Measurements from ENCODE around the gene ARPIN.
"Not testable (repeated sequence)": the region's sequence is repeated elsewhere in the genome, so short reads cannot be mapped to it uniquely, and the experiment has no call there.

Gene ARPIN

GRCh38 chr15:89909611-89910010, 3.1 kb downstream of the ARPIN start:
- DNase-seq: no peak

GRCh38 chr15:89908226-89908625, 4.5 kb downstream of the ARPIN start:
- DNase-seq: no peak

GRCh38 chr15:89907289-89907688, 5.5 kb downstream of the ARPIN start:
- DNase-seq: no peak

GRCh38 chr15:89905846-89906378, 6.8 kb downstream of the ARPIN start:
- DNase-seq: no peak

GRCh38 chr15:89904519-89904918, 8.2 kb downstream of the ARPIN start:
- DNase-seq: no peak

GRCh38 chr15:89903858-89904130, 9.0 kb downstream of the ARPIN start:
- no peak for DNase-seq

- no peak for DNase-seq
Observed at GRCh38 chr15:89903015-89903857, 9.5 kb downstream of the ARPIN start.

- no peak for DNase-seq
Observed at GRCh38 chr15:89900849-89901248, 11.9 kb downstream of the ARPIN start.

- DNase-seq: no peak
Observed at GRCh38 chr15:89899951-89900567, 12.7 kb downstream of the ARPIN start.

GRCh38 chr15:89899295-89899945, 13.3 kb downstream of the ARPIN start:
- no peak for DNase-seq

- DNase-seq: peak; percentile 73 to 85
Observed at GRCh38 chr15:89898614-89899294, 14.0 kb downstream of the ARPIN start.

- DNase-seq: no peak
Observed at GRCh38 chr15:89898146-89898545, 14.6 kb downstream of the ARPIN start.

GRCh38 chr15:89893696-89894447, 18.9 kb downstream of the ARPIN start, which contains the start of gene AP3S2:
AP3S2 (minus strand) TSS chr15:89893994; CDS start chr15:89893949, 45 bp downstream.
- peak; percentile 95 for DNase-seq

- peak in 1 of 2 experiments; percentile 21 for DNase-seq
Observed at GRCh38 chr15:89893027-89893426, 19.7 kb downstream of the ARPIN start.

- peak; percentile 48 to 60 for DNase-seq
Observed at GRCh38 chr15:89888214-89888804, 24.4 kb downstream of the ARPIN start.

- no peak for DNase-seq
Observed at GRCh38 chr15:89885611-89886010, 27.1 kb downstream of the ARPIN start.

GRCh38 chr15:89885179-89885578, 27.6 kb downstream of the ARPIN start:
- DNase-seq: not testable (repeated sequence)

- no peak for DNase-seq
Observed at GRCh38 chr15:89883518-89883917, 29.2 kb downstream of the ARPIN start.

GRCh38 chr15:89880727-89881126, 32.0 kb downstream of the ARPIN start:
- DNase-seq: no peak

GRCh38 chr15:89878323-89878722, 34.4 kb downstream of the ARPIN start:
- DNase-seq: no peak

GRCh38 chr15:89877083-89877425, 35.7 kb downstream of the ARPIN start:
- DNase-seq: peak; percentile 4 to 16

Measured in Kasumi-1 (cell line).